K562 (cell line): Measurements from ENCODE around the gene PLEKHG4B. TPM values are rescaled to one million over a fixed set of nuclear protein-coding genes. Genes with fewer than 3 reads are reported as not detected.

Experiments
- ATAC-seq: fragments of 200-7000 bp; cut with Tn5 transposase; 3 replicates; pipeline ENCODE4 v1.9.1; 2020; ENCODE audit warnings: moderate library complexity
- BruUV-seq: library from RNA; stranded (reverse); fragments of 400-500 nt; replicated peaks from 2 replicates; lab custom pipeline; 2021; lab: Mats Ljungman, UMichigan
- CTCF ChIA-PET: fragments of 300-600 bp; formaldehyde crosslinking; extraction: SDS; loops from one replicate; lab custom pipeline; 2021; ENCODE audit warnings: low intra/inter-chr PET ratio; lab: Yijun Ruan, JAX
- POLR2A ChIA-PET: fragments of 300-600, 350-650 bp; sonication (Branson Sonifier 250); formaldehyde crosslinking; extraction: SDS; loops from one replicate; lab custom pipeline; 2021; ENCODE audit warnings: antibody characterized with exemption, inconsistent platforms; lab: Yijun Ruan, JAX
- DNase-seq, 4 experiments: peaks; one replicate each; pipeline versions ENCODE4 v3.0.0 to v3.0.0-alpha.2; 2011 to 2018; ENCODE audit warnings: low spot score in 3 of 4, mixed read lengths in 3 of 4; ENCODE audit errors: extremely low read depth in 1 of 4
- FAIRE-seq: peaks from 2 replicates; lab custom pipeline; 2011; peaks lifted over from hg19 to GRCh38; lab: Jason Lieb, UNC
- H2AFZ ChIP-seq: 2 replicates; pipeline ENCODE4 v1.6.0; 2011; ENCODE audit warnings: low read depth, low read length, control low read depth, inconsistent platforms
- H3K27ac ChIP-seq: fragments of 200-600 bp; 3 replicates; pipeline ENCODE4 v1.8.0; 2011; ENCODE audit warnings: low read depth, mild to moderate bottlenecking, control low read depth, inconsistent platforms, low read length, moderate library complexity, mixed read lengths; ENCODE audit errors: extremely low read depth
- H3K27me3 ChIP-seq, 2 experiments: fragments of 300-600 bp in 1 of 2; 2 replicates in 1 of 2; 3 replicates in 1 of 2; pipeline versions ENCODE4 v1.6.0 to v1.8.0; 2011; ENCODE audit warnings: inconsistent platforms in 2 of 2, low read length in 2 of 2, mild to moderate bottlenecking in 1 of 2, mixed read lengths in 1 of 2, moderate library complexity in 1 of 2; ENCODE audit not compliant: control insufficient read depth in 2 of 2, insufficient read depth in 2 of 2
- H3K36me3 ChIP-seq: fragments of 300-600 bp; 3 replicates; pipeline ENCODE4 v1.8.0; 2011; ENCODE audit warnings: mild to moderate bottlenecking, low read length, inconsistent platforms; ENCODE audit not compliant: control insufficient read depth, insufficient read depth
- H3K4me1 ChIP-seq, 2 experiments: fragments of 200-600 bp in 1 of 2; replicated peaks in 1 of 2; 2 replicates in 1 of 2; 3 replicates in 1 of 2; pipeline versions ENCODE4 v1.5.1 to v1.8.0; 2011; ENCODE audit warnings: inconsistent platforms in 2 of 2, low read length in 2 of 2, mild to moderate bottlenecking in 1 of 2, mixed read lengths in 1 of 2, moderate library complexity in 1 of 2; ENCODE audit not compliant: control insufficient read depth in 2 of 2, insufficient read depth in 2 of 2
- H3K4me2 ChIP-seq: 2 replicates; pipeline ENCODE4 v1.6.1; 2011; ENCODE audit warnings: low read length, control low read depth, inconsistent platforms, mixed read lengths; ENCODE audit not compliant: insufficient read depth
- H3K4me3 ChIP-seq: fragments of 200-600 bp; sonication (generic), shearing (Covaris generic); 2 replicates; pipeline ENCODE4 v1.5.1; 2016; ENCODE audit warnings: control low read depth, inconsistent platforms
- H3K79me2 ChIP-seq: fragments of 200-600 bp; 3 replicates; pipeline ENCODE4 v1.8.0; 2011; ENCODE audit warnings: low read length, inconsistent platforms; ENCODE audit not compliant: control insufficient read depth, insufficient read depth
- H3K9ac ChIP-seq, 2 experiments: 2 replicates each; pipeline versions ENCODE4 v1.6.0 to v1.6.1; 2011; ENCODE audit warnings: low read depth in 2 of 2, low read length in 2 of 2, control low read depth in 1 of 2, inconsistent platforms in 1 of 2, mild to moderate bottlenecking in 1 of 2, mixed read lengths in 1 of 2; ENCODE audit not compliant: insufficient read depth in 1 of 2
- H3K9me1 ChIP-seq: one replicate; pipeline ENCODE4 v1.6.0; 2011; ENCODE audit warnings: inconsistent platforms, mild to moderate bottlenecking, low read length, moderate library complexity; ENCODE audit not compliant: control insufficient read depth, insufficient read depth
- H3K9me3 ChIP-seq: replicated peaks from 2 replicates; pipeline ENCODE4 v1.5.1; 2011; ENCODE audit warnings: low read depth, low read length, inconsistent platforms; ENCODE audit not compliant: control insufficient read depth, insufficient read depth
- H4K20me1 ChIP-seq: replicated peaks from 2 replicates; pipeline ENCODE4 v1.6.1; 2011; ENCODE audit warnings: low read length, inconsistent platforms, mixed read lengths; ENCODE audit not compliant: control insufficient read depth, insufficient read depth
- C11orf30 ChIP-seq: fragments of 450-650 bp; IDR thresholded peaks from 2 replicates; pipeline ENCODE4 v1.6.1; 2016; ENCODE audit warnings: low read depth, mild to moderate bottlenecking
- CHD4 ChIP-seq: fragments of 200-600 bp; sonication (generic); IDR thresholded peaks from 3 replicates; pipeline ENCODE4 v1.6.1; 2012; ENCODE audit warnings: low read depth, mild to moderate bottlenecking, mixed read lengths, low read length, inconsistent platforms; ENCODE audit not compliant: insufficient read depth, insufficient replicate concordance, poor library complexity, severe bottlenecking
- GABPA ChIP-seq: fragments of 200-800 bp; sonication (Bioruptor generic); conservative IDR thresholded peaks from 2 replicates; pipeline ENCODE4 v1.6.1; 2016; ENCODE audit warnings: low read depth, missing genetic modification characterization, missing compliant biosample characterization
- KAT8 ChIP-seq: fragments of 450-650 bp; IDR thresholded peaks from 2 replicates; pipeline ENCODE4 v1.6.1; 2016; ENCODE audit warnings: low read depth, mild to moderate bottlenecking
- POLR2A ChIP-seq: fragments of 450-650 bp; conservative IDR thresholded peaks from 2 replicates; pipeline ENCODE4 v1.6.1; 2016
- SMARCE1 ChIP-seq: fragments of 450-650 bp; IDR thresholded peaks from 2 replicates; pipeline ENCODE4 v1.7.1; 2016; ENCODE audit warnings: mild to moderate bottlenecking
- SNIP1 ChIP-seq: fragments of 450-650 bp; IDR thresholded peaks from 2 replicates; pipeline ENCODE4 v1.7.1; 2017; ENCODE audit warnings: low read depth, mild to moderate bottlenecking
- TAF7 ChIP-seq: fragments of 450-650 bp; IDR thresholded peaks from 2 replicates; pipeline ENCODE4 v1.6.1; 2016; ENCODE audit warnings: missing genetic modification characterization, missing compliant biosample characterization
- WHSC1 ChIP-seq: IDR thresholded peaks from one replicate; pipeline ENCODE4 v1.6.1; 2012; ENCODE audit warnings: low read length, control low read depth, inconsistent platforms
- ZBED1 ChIP-seq: IDR thresholded peaks from 2 replicates; pipeline ENCODE4 v1.6.1; 2014
- ZNF140 ChIP-seq: fragments of 250-450 bp; sonication (Bioruptor Pico); IDR thresholded peaks from 2 replicates; pipeline ENCODE4 v1.8.0; 2021; ENCODE audit warnings: moderate library complexity, mild to moderate bottlenecking, inconsistent platforms
- ZNF165 ChIP-seq: fragments of 250-450 bp; sonication (Bioruptor Pico); IDR thresholded peaks from 2 replicates; pipeline ENCODE4 v1.4.0; 2020; ENCODE audit warnings: borderline replicate concordance
- ZNF395 ChIP-seq: fragments of 200-800 bp; sonication (Bioruptor generic); IDR thresholded peaks from 2 replicates; pipeline ENCODE4 v1.6.1; 2017; ENCODE audit warnings: missing genetic modification characterization, missing compliant biosample characterization
- ZNF785 ChIP-seq: fragments of 250-450 bp; sonication (Bioruptor Pico); IDR thresholded peaks from 2 replicates; pipeline ENCODE4 v1.4.0; 2020; ENCODE audit warnings: mild to moderate bottlenecking
- WGBS: fragments of 100-300 bp; shearing (Covaris generic); methylation state at CpG from one replicate; pipeline ENCODE4 v1.1.6; 2016; ENCODE audit warnings: low coverage, mixed read lengths; ENCODE audit not compliant: insufficient coverage; ENCODE audit errors: missing lambda C conversion rate; 5-methylcytosine and 5-hydroxymethylcytosine counted together
- in situ Hi-C: fragments of 300-500 bp; cut with MboI; formaldehyde crosslinking; loops from 4 replicates; pipeline ENCODE4 v1.15.0; 2018; ENCODE audit warnings: inconsistent platforms, mixed read lengths
- intact Hi-C: fragments of 100-400 bp; cut with micrococcal nuclease; formaldehyde crosslinking; loops from 2 replicates; pipeline ENCODE4 v1.14.2; 2022
- polyA plus RNA-seq, 8 experiments: library from polyadenylated mRNA; depleted of rRNA in 4 of 8; stranded (reverse) in 5 of 8; unstranded in 3 of 8; fragments of >200 nt; fragmentation: Nextera tagmentation in 2 of 8; fragmentation: Illumina TruSeq in 1 of 8; extraction: Ambion mirVana in 2 of 8; extraction: Trizol in 1 of 8; gene quantifications; 2 replicates each; pipeline versions ENCODE4 v1.2.1 to v1.2.3, GENCODE V29; 2011 to 2014; ENCODE audit warnings: inconsistent platforms in 1 of 8, missing spikeins in 1 of 8
- total RNA-seq, 7 experiments: library from RNA; depleted of rRNA in 6 of 7; stranded (reverse); fragments of >200 nt in 6 of 7; fragmentation: Illumina TruSeq in 2 of 7; extraction: Trizol in 2 of 7; gene quantifications; 2 replicates each; pipeline versions ENCODE4 v1.2.1 to v1.2.3, GENCODE V29; 2011 to 2021; ENCODE audit warnings: low replicate concordance in 1 of 7
- TF ChIP-seq, protein P1 (sequence below): fragments of 450-650 bp; IDR thresholded peaks from 2 replicates; pipeline ENCODE4 v1.6.1; 2017; ENCODE audit warnings: antibody characterized with exemption, mild to moderate bottlenecking
- TF ChIP-seq, protein P2 (sequence below): fragments of 450-650 bp; formaldehyde crosslinking; IDR thresholded peaks from 2 replicates; pipeline ENCODE4 v1.4.0; 2022; ENCODE audit warnings: missing genetic modification characterization
- TF ChIP-seq, protein P3 (sequence below): fragments of 250-450 bp; sonication (Bioruptor Pico); IDR thresholded peaks from 2 replicates; pipeline ENCODE4 v1.4.0; 2020

Gene PLEKHG4B
- total and polyA plus RNA-seq, 9 of the 15 experiments (the other 6 are each of a cell fraction or from before 2014, with no cell fraction given) = 0.02 TPM; not detected in 8

DNA sequence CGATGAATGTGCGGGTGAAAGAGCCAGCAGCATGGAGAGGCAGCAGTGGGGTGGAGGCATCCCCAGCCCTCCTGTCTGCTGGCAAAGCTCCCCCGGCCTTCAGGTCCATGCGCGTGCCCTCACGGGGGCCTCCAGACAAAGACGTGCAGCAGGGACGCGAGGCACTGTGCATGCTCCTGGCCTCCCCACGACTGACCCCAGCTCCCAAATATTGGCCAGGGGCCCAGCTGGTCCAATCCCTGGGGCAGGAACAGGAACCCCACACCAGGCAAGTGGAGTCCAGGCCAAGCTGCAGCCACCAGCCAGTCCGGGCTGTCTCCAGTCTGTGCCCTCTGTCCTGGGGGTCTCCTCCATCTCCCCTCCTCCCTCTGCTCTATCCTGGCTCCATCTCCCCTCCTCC lies 65.8 kb downstream of the PLEKHG4B start:
- ATAC-seq (no peak), FAIRE-seq (no peak), DNase-seq (no peak)
- ChIA-PET POLR2A (interaction anchor here (0.7 to 0.9 kb wide), 3 partner anchors 31 to 123 kb away, joined by 3 read pairs; no protein-coding TSS in a partner anchor), CTCF (no interaction called here)
- in situ Hi-C loops (no loop called here), intact Hi-C loops (no loop called here)
- Histone ChIP-seq H3K4me3 (no peak overlapping the region), H3K27me3 (peaks cover 54 to 95% of the 10 kb centered on the region in 2 experiments), H4K20me1 (peaks cover 7% of the 10 kb centered on the region; the same call in 1 of the 2 replicates), H2AFZ (no peak overlapping the region), H3K9me1 (no peaks in the 10 kb centered on the region), H3K4me2 (no peak overlapping the region), H3K4me1 (peaks cover 0 to 7% of the 10 kb centered on the region in 2 experiments; a peak in 1 of 5 replicates), H3K27ac (no peak overlapping the region), H3K9ac (no peak overlapping the region), H3K79me2 (no peaks in the 10 kb centered on the region), H3K36me3 (no peaks in the 10 kb centered on the region), H3K9me3 (no peaks in the 10 kb centered on the region)
- WGBS = 17% methylated on average over 11 of the region's 11 CpGs
- BruUV-seq = no TSS peak
- TF ChIP-seq WHSC1 (no peak), C11orf30 (no peak), ZNF785 (no peak), SMARCE1 (no peak), SNIP1 (no peak), ZNF165 (no peak), GABPA (tag) (no peak), ZNF140 (no peak), KAT8 (no peak), ZBED1 (no peak), ZNF395 (CRISPR knock-in tag) (no peak), POLR2A (no peak), TAF7 (tag) (no peak), CHD4 (no peak)
- TF ChIP-seq, protein P1, sequence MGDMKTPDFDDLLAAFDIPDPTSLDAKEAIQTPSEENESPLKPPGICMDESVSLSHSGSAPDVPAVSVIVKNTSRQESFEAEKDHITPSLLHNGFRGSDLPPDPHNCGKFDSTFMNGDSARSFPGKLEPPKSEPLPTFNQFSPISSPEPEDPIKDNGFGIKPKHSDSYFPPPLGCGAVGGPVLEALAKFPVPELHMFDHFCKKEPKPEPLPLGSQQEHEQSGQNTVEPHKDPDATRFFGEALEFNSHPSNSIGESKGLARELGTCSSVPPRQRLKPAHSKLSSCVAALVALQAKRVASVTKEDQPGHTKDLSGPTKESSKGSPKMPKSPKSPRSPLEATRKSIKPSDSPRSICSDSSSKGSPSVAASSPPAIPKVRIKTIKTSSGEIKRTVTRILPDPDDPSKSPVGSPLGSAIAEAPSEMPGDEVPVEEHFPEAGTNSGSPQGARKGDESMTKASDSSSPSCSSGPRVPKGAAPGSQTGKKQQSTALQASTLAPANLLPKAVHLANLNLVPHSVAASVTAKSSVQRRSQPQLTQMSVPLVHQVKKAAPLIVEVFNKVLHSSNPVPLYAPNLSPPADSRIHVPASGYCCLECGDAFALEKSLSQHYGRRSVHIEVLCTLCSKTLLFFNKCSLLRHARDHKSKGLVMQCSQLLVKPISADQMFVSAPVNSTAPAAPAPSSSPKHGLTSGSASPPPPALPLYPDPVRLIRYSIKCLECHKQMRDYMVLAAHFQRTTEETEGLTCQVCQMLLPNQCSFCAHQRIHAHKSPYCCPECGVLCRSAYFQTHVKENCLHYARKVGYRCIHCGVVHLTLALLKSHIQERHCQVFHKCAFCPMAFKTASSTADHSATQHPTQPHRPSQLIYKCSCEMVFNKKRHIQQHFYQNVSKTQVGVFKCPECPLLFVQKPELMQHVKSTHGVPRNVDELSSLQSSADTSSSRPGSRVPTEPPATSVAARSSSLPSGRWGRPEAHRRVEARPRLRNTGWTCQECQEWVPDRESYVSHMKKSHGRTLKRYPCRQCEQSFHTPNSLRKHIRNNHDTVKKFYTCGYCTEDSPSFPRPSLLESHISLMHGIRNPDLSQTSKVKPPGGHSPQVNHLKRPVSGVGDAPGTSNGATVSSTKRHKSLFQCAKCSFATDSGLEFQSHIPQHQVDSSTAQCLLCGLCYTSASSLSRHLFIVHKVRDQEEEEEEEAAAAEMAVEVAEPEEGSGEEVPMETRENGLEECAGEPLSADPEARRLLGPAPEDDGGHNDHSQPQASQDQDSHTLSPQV = no peak
- TF ChIP-seq, protein P2, sequence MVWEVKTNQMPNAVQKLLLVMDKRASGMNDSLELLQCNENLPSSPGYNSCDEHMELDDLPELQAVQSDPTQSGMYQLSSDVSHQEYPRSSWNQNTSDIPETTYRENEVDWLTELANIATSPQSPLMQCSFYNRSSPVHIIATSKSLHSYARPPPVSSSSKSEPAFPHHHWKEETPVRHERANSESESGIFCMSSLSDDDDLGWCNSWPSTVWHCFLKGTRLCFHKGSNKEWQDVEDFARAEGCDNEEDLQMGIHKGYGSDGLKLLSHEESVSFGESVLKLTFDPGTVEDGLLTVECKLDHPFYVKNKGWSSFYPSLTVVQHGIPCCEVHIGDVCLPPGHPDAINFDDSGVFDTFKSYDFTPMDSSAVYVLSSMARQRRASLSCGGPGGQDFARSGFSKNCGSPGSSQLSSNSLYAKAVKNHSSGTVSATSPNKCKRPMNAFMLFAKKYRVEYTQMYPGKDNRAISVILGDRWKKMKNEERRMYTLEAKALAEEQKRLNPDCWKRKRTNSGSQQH = no peak
- TF ChIP-seq, protein P3, sequence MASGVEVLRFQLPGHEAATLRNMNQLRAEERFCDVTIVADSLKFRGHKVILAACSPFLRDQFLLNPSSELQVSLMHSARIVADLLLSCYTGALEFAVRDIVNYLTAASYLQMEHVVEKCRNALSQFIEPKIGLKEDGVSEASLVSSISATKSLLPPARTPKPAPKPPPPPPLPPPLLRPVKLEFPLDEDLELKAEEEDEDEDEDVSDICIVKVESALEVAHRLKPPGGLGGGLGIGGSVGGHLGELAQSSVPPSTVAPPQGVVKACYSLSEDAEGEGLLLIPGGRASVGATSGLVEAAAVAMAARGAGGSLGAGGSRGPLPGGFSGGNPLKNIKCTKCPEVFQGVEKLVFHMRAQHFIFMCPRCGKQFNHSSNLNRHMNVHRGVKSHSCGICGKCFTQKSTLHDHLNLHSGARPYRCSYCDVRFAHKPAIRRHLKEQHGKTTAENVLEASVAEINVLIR (CRISPR knock-in tag) = no peak
